Mesenchymal stem cell (in vitro differentiated cells and primary cell): ENCODE results near the gene AHDC1.

Source experiments
- DNase-seq: peaks from one replicate; pipeline ENCODE4 v3.0.0-alpha.2; 2013
- H2AFZ ChIP-seq: one replicate; pipeline ENCODE4 v1.6.1; 2013; ENCODE audit warnings: low read depth, mild to moderate bottlenecking, control low read depth, inconsistent platforms, low read length, moderate library complexity
- H2AK5ac ChIP-seq: 2 replicates; pipeline ENCODE4 v1.6.1; 2013; ENCODE audit warnings: low read length, moderate library complexity, mild to moderate bottlenecking, inconsistent platforms; ENCODE audit not compliant: severe bottlenecking
- H2BK120ac ChIP-seq: one replicate; pipeline ENCODE4 v1.6.1; 2013; ENCODE audit warnings: low read depth, mild to moderate bottlenecking, inconsistent platforms, low read length, moderate library complexity
- H2BK12ac ChIP-seq, 2 experiments: one replicate each; pipeline ENCODE4 v1.6.1; 2013; ENCODE audit warnings: inconsistent platforms in 2 of 2, low read length in 2 of 2, mild to moderate bottlenecking in 2 of 2, moderate library complexity in 2 of 2, control low read depth in 1 of 2
- H2BK15ac ChIP-seq: one replicate; pipeline ENCODE4 v1.6.1; 2013; ENCODE audit warnings: mild to moderate bottlenecking, low read depth, inconsistent platforms; ENCODE audit not compliant: poor library complexity, severe bottlenecking
- H2BK5ac ChIP-seq: 2 replicates; pipeline ENCODE4 v1.6.1; 2013; ENCODE audit warnings: low read depth, mild to moderate bottlenecking, low read length, control low read depth, inconsistent platforms; ENCODE audit not compliant: poor library complexity, severe bottlenecking
- H3K14ac ChIP-seq, 2 experiments: one replicate each; pipeline ENCODE4 v1.6.1; 2013; ENCODE audit warnings: inconsistent platforms in 2 of 2, low read length in 2 of 2, control low read depth in 1 of 2, mild to moderate bottlenecking in 1 of 2, moderate library complexity in 1 of 2
- H3K18ac ChIP-seq, 2 experiments: one replicate each; pipeline ENCODE4 v1.6.1; 2013; ENCODE audit warnings: inconsistent platforms in 2 of 2, low read length in 2 of 2, control low read depth in 1 of 2, low read depth in 1 of 2, mild to moderate bottlenecking in 1 of 2
- H3K23ac ChIP-seq, 2 experiments: one replicate each; pipeline ENCODE4 v1.6.1; 2013; ENCODE audit warnings: inconsistent platforms in 2 of 2, low read length in 2 of 2, mild to moderate bottlenecking in 2 of 2, moderate library complexity in 2 of 2, control low read depth in 1 of 2
- H3K27ac ChIP-seq: 2 replicates; pipeline ENCODE4 v1.5.1; 2013; ENCODE audit warnings: mild to moderate bottlenecking, moderate library complexity, low read length, control low read depth, inconsistent platforms; ENCODE audit not compliant: poor library complexity, severe bottlenecking
- H3K27me3 ChIP-seq, 2 experiments: 2 replicates each; pipeline versions ENCODE4 v1.6.1 to v1.7.0; 2013; ENCODE audit warnings: low read length in 2 of 2, mild to moderate bottlenecking in 2 of 2, moderate library complexity in 2 of 2, control low read depth in 1 of 2, inconsistent platforms in 1 of 2; ENCODE audit not compliant: control insufficient read depth in 1 of 2, insufficient read depth in 1 of 2
- H3K36me3 ChIP-seq, 2 experiments: 2 replicates each; pipeline versions ENCODE4 v1.6.1 to v1.7.0; 2013; ENCODE audit warnings: low read length in 2 of 2, control low read depth in 1 of 2, inconsistent platforms in 1 of 2, low read depth in 1 of 2, mild to moderate bottlenecking in 1 of 2; ENCODE audit not compliant: insufficient read depth in 2 of 2, control insufficient read depth in 1 of 2
- H3K4ac ChIP-seq, 2 experiments: one replicate each; pipeline ENCODE4 v1.6.1; 2013; ENCODE audit warnings: inconsistent platforms in 2 of 2, low read length in 2 of 2, mild to moderate bottlenecking in 2 of 2, moderate library complexity in 2 of 2, control low read depth in 1 of 2, low read depth in 1 of 2
- H3K4me1 ChIP-seq: 2 replicates; pipeline ENCODE4 v1.6.1; 2013; ENCODE audit warnings: low read depth, low read length, control low read depth; ENCODE audit not compliant: control insufficient read depth, insufficient read depth
- H3K4me2 ChIP-seq: 2 replicates; pipeline ENCODE4 v1.6.1; 2013; ENCODE audit warnings: low read length, mild to moderate bottlenecking, inconsistent platforms; ENCODE audit not compliant: poor library complexity, severe bottlenecking
- H3K4me3 ChIP-seq, 2 experiments: 2 replicates each; pipeline versions ENCODE4 v1.5.1 to v1.7.0; 2013; ENCODE audit warnings: low read length in 2 of 2, mild to moderate bottlenecking in 2 of 2, control low read depth in 1 of 2, low read depth in 1 of 2; ENCODE audit not compliant: insufficient read depth in 1 of 2
- H3K79me1 ChIP-seq: replicated peaks from 2 replicates; pipeline ENCODE4 v1.6.1; 2013; ENCODE audit warnings: mild to moderate bottlenecking, control low read depth, low read length, inconsistent platforms; ENCODE audit not compliant: poor library complexity, severe bottlenecking
- H3K9ac ChIP-seq: 2 replicates; pipeline ENCODE4 v1.7.0; 2013; ENCODE audit warnings: mild to moderate bottlenecking, low read length, moderate library complexity
- H3K9me3 ChIP-seq: 2 replicates; pipeline ENCODE4 v1.7.0; 2013; ENCODE audit warnings: mild to moderate bottlenecking, low read length; ENCODE audit not compliant: control insufficient read depth
- H4K8ac ChIP-seq: one replicate; pipeline ENCODE4 v1.6.1; 2013; ENCODE audit warnings: inconsistent platforms, mild to moderate bottlenecking, low read length, moderate library complexity
- H4K91ac ChIP-seq: one replicate; pipeline ENCODE4 v1.6.1; 2013; ENCODE audit warnings: mild to moderate bottlenecking, low read length, inconsistent platforms
- WGBS: methylation state at CpG from one replicate; pipeline ENCODE4 v1.1.7; 2013; ENCODE audit warnings: mixed read lengths; 5-methylcytosine and 5-hydroxymethylcytosine counted together

Gene AHDC1

GRCh38 chr1:27566462-27567145, 37.3 kb downstream of the AHDC1 start:
- peak overlapping the region; percentile 20 for H4K8ac ChIP-seq

GRCh38 chr1:27564710-27565649, 39.0 kb downstream of the AHDC1 start:
- 92% methylated on average over 26 of the region's 26 CpGs for WGBS

More at GRCh38 chr1:27566462-27567145, 37.3 kb downstream of the AHDC1 start:
- Histone ChIP-seq H3K4me1 (peaks cover 83% of the 10 kb centered on the region), H3K4me3 (no peak overlapping the region), H3K4ac (peak overlapping the region in 1 of 2 experiments; percentile 32), H2AFZ (no peak overlapping the region), H3K23ac (no peak overlapping the region), H2BK5ac (no peak overlapping the region), H2AK5ac (no peak overlapping the region), H3K9me3 (no peaks in the 10 kb centered on the region), H4K91ac (peak overlapping the region; percentile 44), H2BK15ac (no peak overlapping the region), H3K14ac (peak overlapping the region in 1 of 2 experiments; percentile 15), H3K79me1 (peaks cover 33% of the 10 kb centered on the region), H3K18ac (peak overlapping the region; percentile 23 to 43), H3K27me3 (no peaks in the 10 kb centered on the region), H3K9ac (peak overlapping the region; percentile 42), H3K27ac (peak overlapping the region; percentile 17), H2BK120ac (no peak overlapping the region), H3K36me3 (peaks cover 0 to 22% of the 10 kb centered on the region in 2 experiments), H2BK12ac (peak overlapping the region in 1 of 2 experiments; percentile 57), H3K4me2 (no peak overlapping the region)
- no peak for DNase-seq
- 61% methylated on average over 13 of the region's 13 CpGs for WGBS

GRCh38 chr1:27563591-27564471, 40.1 kb downstream of the AHDC1 start:
- WGBS: 59% methylated on average over 6 of the region's 10 CpGs

More at GRCh38 chr1:27564710-27565649, 39.0 kb downstream of the AHDC1 start:
- H2BK15ac ChIP-seq: no peak overlapping the region
- H3K14ac ChIP-seq: peak overlapping the region in 1 of 2 experiments; percentile 63
- H3K4ac ChIP-seq: peak overlapping the region in 1 of 2 experiments; percentile 37
- no peak overlapping the region for H2AK5ac ChIP-seq
- no peak overlapping the region for H3K4me2 ChIP-seq
- no peak overlapping the region for H3K23ac ChIP-seq
- H3K36me3 ChIP-seq: peaks cover 0 to 34% of the 10 kb centered on the region in 2 experiments
- H4K91ac ChIP-seq: peak overlapping the region; percentile 81
- H2BK120ac ChIP-seq: no peak overlapping the region
- H3K4me3 ChIP-seq: no peak overlapping the region
- peaks cover 82% of the 10 kb centered on the region for H3K4me1 ChIP-seq
- no peak overlapping the region for H3K27ac ChIP-seq
- peak overlapping the region; percentile 42 for H4K8ac ChIP-seq
- H3K27me3 ChIP-seq: no peaks in the 10 kb centered on the region
- H3K18ac ChIP-seq: peak overlapping the region; percentile 17 to 75
- H2BK5ac ChIP-seq: no peak overlapping the region
- peaks cover 38% of the 10 kb centered on the region for H3K79me1 ChIP-seq
- peak overlapping the region; percentile 44 for H3K9ac ChIP-seq
- H2AFZ ChIP-seq: no peak overlapping the region
- peak overlapping the region in 1 of 2 experiments; percentile 51 for H2BK12ac ChIP-seq
- DNase-seq: no peak
- no peaks in the 10 kb centered on the region for H3K9me3 ChIP-seq

More at GRCh38 chr1:27563591-27564471, 40.1 kb downstream of the AHDC1 start:
- Histone ChIP-seq H4K8ac (no peak overlapping the region), H3K79me1 (peaks cover 39% of the 10 kb centered on the region), H2BK5ac (no peak overlapping the region), H3K18ac (peak overlapping the region; percentile 70 to 85), H3K4me3 (peak overlapping the region in 1 of 2 experiments; percentile 23), H3K4ac (peak overlapping the region; percentile 37 to 86), H4K91ac (peak overlapping the region; percentile 0), H3K4me2 (no peak overlapping the region), H3K27me3 (no peaks in the 10 kb centered on the region), H2AFZ (no peak overlapping the region), H3K14ac (peak overlapping the region in 1 of 2 experiments; percentile 87), H2BK15ac (peak overlapping the region; percentile 52), H2AK5ac (no peak overlapping the region), H2BK120ac (peak overlapping the region; percentile 2), H3K9ac (peak overlapping the region; percentile 44), H2BK12ac (peak overlapping the region; percentile 29 to 98), H3K23ac (peak overlapping the region in 1 of 2 experiments; percentile 37), H3K9me3 (no peaks in the 10 kb centered on the region), H3K27ac (no peak overlapping the region), H3K4me1 (peaks cover 75% of the 10 kb centered on the region), H3K36me3 (peaks cover 0 to 36% of the 10 kb centered on the region in 2 experiments)
- DNase-seq: peak; percentile 75
